PC-9 (cell line): ENCODE data around the gene PPM1G. TPM values are rescaled to one million over a fixed set of nuclear protein-coding genes. Genes with fewer than 3 reads are reported as not detected.

Experiments
- BruUV-seq: library from RNA; stranded (reverse); fragments of 400-500 nt; replicated peaks from 2 replicates; lab custom pipeline; 2021; lab: Mats Ljungman, UMichigan
- CTCF ChIA-PET: fragments of 300-600 bp; sonication (Branson Sonifier 250); formaldehyde crosslinking; loops from one replicate; lab custom pipeline; 2022; ENCODE audit warnings: antibody characterized with exemption; lab: Charles Lee
- POLR2A ChIA-PET: fragments of 300-600 bp; sonication (Branson Sonifier 250); formaldehyde crosslinking; loops from one replicate; lab custom pipeline; 2022; ENCODE audit warnings: antibody characterized with exemption; ENCODE audit not compliant: unreplicated experiment; lab: Charles Lee
- DNase-seq, 2 experiments: peaks; one replicate each; pipeline versions ENCODE4 v3.0.0 to v3.0.0-alpha.2; 2015 to 2022; ENCODE audit warnings: mixed read lengths in 1 of 2
- H2AFZ ChIP-seq: fragments of 200-600 bp; sonication (generic); 2 replicates; pipeline ENCODE4 v1.8.1; 2017; ENCODE audit warnings: antibody characterized with exemption
- H3F3A ChIP-seq: fragments of 200-600 bp; sonication (generic); 2 replicates; pipeline ENCODE4 v1.8.1; 2017; ENCODE audit warnings: antibody characterized with exemption, mild to moderate bottlenecking, low read depth; ENCODE audit not compliant: insufficient read depth
- H3K27ac ChIP-seq: fragments of 200-600 bp; sonication (generic); 2 replicates; pipeline ENCODE4 v1.6.1; 2016; ENCODE audit warnings: mixed run types
- H3K27me3 ChIP-seq: fragments of 200-600 bp; sonication (generic); 2 replicates; pipeline ENCODE4 v1.6.1; 2016; ENCODE audit warnings: low read depth, mixed run types; ENCODE audit not compliant: insufficient read depth
- H3K36me3 ChIP-seq: fragments of 200-600 bp; sonication (generic); 2 replicates; pipeline ENCODE4 v1.6.1; 2016; ENCODE audit warnings: low read depth, mixed run types
- H3K4me1 ChIP-seq: fragments of 200-600 bp; sonication (generic); replicated peaks from 2 replicates; pipeline ENCODE4 v1.6.1; 2016; ENCODE audit warnings: mixed run types; ENCODE audit not compliant: insufficient read depth
- H3K4me2 ChIP-seq: fragments of 200-600 bp; sonication (generic); 2 replicates; pipeline ENCODE4 v1.6.1; 2017; ENCODE audit warnings: mixed run types
- H3K4me3 ChIP-seq: fragments of 200-600 bp; sonication (generic); 2 replicates; pipeline ENCODE4 v1.6.1; 2016; ENCODE audit warnings: mixed run types
- H3K79me2 ChIP-seq: fragments of 200-600 bp; sonication (generic); 2 replicates; pipeline ENCODE4 v1.6.1; 2017; ENCODE audit warnings: low read depth, mixed run types
- H3K9me2 ChIP-seq: fragments of 200-600 bp; sonication (generic); 2 replicates; pipeline ENCODE4 v1.8.1; 2017; ENCODE audit warnings: mild to moderate bottlenecking; ENCODE audit not compliant: insufficient read depth
- H3K9me3 ChIP-seq: fragments of 200-600 bp; sonication (generic); 2 replicates; pipeline ENCODE4 v1.8.1; 2016; ENCODE audit warnings: low read depth; ENCODE audit not compliant: insufficient read depth
- H4K20me1 ChIP-seq: fragments of 200-600 bp; sonication (generic); 2 replicates; pipeline ENCODE4 v1.8.1; 2017; ENCODE audit not compliant: insufficient read depth
- CTCF ChIP-seq: fragments of 200-600 bp; sonication (generic); conservative IDR thresholded peaks from 2 replicates; pipeline ENCODE4 v1.6.1; 2017; ENCODE audit warnings: mixed run types, antibody characterized with exemption, mild to moderate bottlenecking, moderate library complexity
- EZH2 ChIP-seq: fragments of 200-600 bp; sonication (generic); IDR thresholded peaks from 2 replicates; pipeline ENCODE4 v1.8.0; 2017; ENCODE audit warnings: antibody characterized with exemption, low read depth
- intact Hi-C: fragments of 100-400 bp; cut with micrococcal nuclease; formaldehyde crosslinking; loops from one replicate; pipeline ENCODE4 v1.10.0; 2022; ENCODE audit not compliant: unreplicated experiment
- total RNA-seq: library from RNA; stranded (reverse); gene quantifications from 2 replicates; pipeline ENCODE4 v1.2.3, GENCODE V29; 2021

The PPM1G gene
- total RNA-seq, 1 experiment from 2014 or later = 136 TPM

- peaks cover 22% of the 10 kb centered on the region for H3K4me1 ChIP-seq
- H3K36me3 ChIP-seq = no peaks in the 10 kb centered on the region
- ChIA-PET POLR2A (no interaction called here), CTCF (no interaction called here)
- H3K79me2 ChIP-seq = peaks cover 92% of the 10 kb centered on the region
- no peak overlapping the region for H3K4me3 ChIP-seq
- H3K27me3 ChIP-seq = no peaks in the 10 kb centered on the region
- H3K4me2 ChIP-seq = no peak overlapping the region
- H3K9me2 ChIP-seq = no peaks in the 10 kb centered on the region
- no peak for DNase-seq
- H3F3A ChIP-seq = peaks cover 19% of the 10 kb centered on the region
- BruUV-seq = no TSS peak
- H2AFZ ChIP-seq = no peak overlapping the region
- H3K27ac ChIP-seq = no peak overlapping the region
- intact Hi-C loops = no loop called here
- no peaks in the 10 kb centered on the region for H3K9me3 ChIP-seq
- H4K20me1 ChIP-seq = peaks cover 39% of the 10 kb centered on the region
- no peak for TF ChIP-seq EZH2
- TF ChIP-seq CTCF = no peak
Measured at GRCh38 chr2:27351802-27352598, 57.4 kb downstream of the PPM1G start.

- Histone ChIP-seq H3K4me1 (peaks cover 16% of the 10 kb centered on the region), H3K9me2 (no peaks in the 10 kb centered on the region), H3K79me2 (peaks cover 97% of the 10 kb centered on the region), H3K9me3 (no peaks in the 10 kb centered on the region), H3K4me2 (no peak overlapping the region), H4K20me1 (peaks cover 39% of the 10 kb centered on the region), H3K27ac (no peak overlapping the region), H3F3A (peaks cover 4% of the 10 kb centered on the region; the same call in 1 of the 2 replicates), H3K36me3 (no peaks in the 10 kb centered on the region), H3K27me3 (no peaks in the 10 kb centered on the region), H2AFZ (no peak overlapping the region), H3K4me3 (no peak overlapping the region)
- intact Hi-C loops = no loop called here
- ChIA-PET POLR2A (no interaction called here), CTCF (interaction anchor here (0.6 to 0.7 kb wide), 2 partner anchors 16 to 334 kb away, joined by 6 to 9 read pairs; no protein-coding TSS in a partner anchor)
- DNase-seq = no peak
- BruUV-seq = no TSS peak
- TF ChIP-seq CTCF (no peak), EZH2 (no peak)
Measured at GRCh38 chr2:27350106-27350693, 59.2 kb downstream of the PPM1G start.

- no peaks in the 10 kb centered on the region for H3K4me1 ChIP-seq
- H3K4me2 ChIP-seq = no peak overlapping the region
- no peak for DNase-seq
- TF ChIP-seq EZH2 (no peak), CTCF (no peak)
- peaks cover 10% of the 10 kb centered on the region; the same call in 1 of the 2 replicates for H3K36me3 ChIP-seq
- H2AFZ ChIP-seq = no peak overlapping the region
- H4K20me1 ChIP-seq = peaks cover 45% of the 10 kb centered on the region
- no peaks in the 10 kb centered on the region for H3K9me2 ChIP-seq
- H3K27me3 ChIP-seq = no peaks in the 10 kb centered on the region
- H3K79me2 ChIP-seq = peaks cover 90% of the 10 kb centered on the region
- intact Hi-C loops = no loop called here
- CTCF ChIA-PET = no interaction called here
- H3K27ac ChIP-seq = no peak overlapping the region
- no peaks in the 10 kb centered on the region for H3K9me3 ChIP-seq
- POLR2A ChIA-PET = no interaction called here
- BruUV-seq = no TSS peak
- no peaks in the 10 kb centered on the region for H3F3A ChIP-seq
- no peak overlapping the region for H3K4me3 ChIP-seq
Measured at GRCh38 chr2:27347641-27348040, 61.8 kb downstream of the PPM1G start.
